ENCODE measurements around the gene GPR62.

GPR62 gene

GRCh38 chr3:51980253-51980652 lies 25.1 kb downstream of the GPR62 start:
- H3K9me3 ChIP-seq (ENCODE audit: insufficient read depth, low read length, severe bottlenecking): no peaks in the 10 kb centered on the region
- ATAC-seq (ENCODE audit: insufficient read depth, low read depth): no peak
- H3K36me3 ChIP-seq (ENCODE audit: insufficient read depth, low read length): peaks cover 12% of the 10 kb centered on the region; the same call in 1 of the 2 replicates
- DNase-seq: no peak
- no peak overlapping the region for H3K27ac ChIP-seq (ENCODE audit: low read length)
- peaks cover 45% of the 10 kb centered on the region for H3K4me1 ChIP-seq (ENCODE audit: insufficient read depth, low read length)
- no peak overlapping the region for H3K4me3 ChIP-seq (ENCODE audit: low read depth in 1 of 2, low read length in 2 of 2)
- 0 out of 2 replicates have a peak, but pooled peaks cover 2% of the 10 kb centered on the region for H4K20me1 ChIP-seq (ENCODE audit: insufficient read depth, low read length)
- H3K79me2 ChIP-seq (ENCODE audit: insufficient read depth, low read length): peaks cover 17% of the 10 kb centered on the region
- H2AFZ ChIP-seq (ENCODE audit: low read depth, low read length): no peak overlapping the region
- no peaks in the 10 kb centered on the region for H3K27me3 ChIP-seq (ENCODE audit: insufficient read depth, low read length, poor library complexity)
- no peak overlapping the region for H3K4me2 ChIP-seq (ENCODE audit: insufficient read depth, low read length)
- H3K9ac ChIP-seq (ENCODE audit: low read depth, low read length): no peak overlapping the region
- TF ChIP-seq CTCF (IDR thresholded peaks at IDR 0.05; ENCODE audit: borderline replicate concordance, extremely low read depth, low read length, poor library complexity, severe bottlenecking) (no peak), EZH2 (IDR thresholded peaks at IDR 0.05; ENCODE audit: borderline replicate concordance, low read depth, low read length, severe bottlenecking) (no peak)

DNA sequence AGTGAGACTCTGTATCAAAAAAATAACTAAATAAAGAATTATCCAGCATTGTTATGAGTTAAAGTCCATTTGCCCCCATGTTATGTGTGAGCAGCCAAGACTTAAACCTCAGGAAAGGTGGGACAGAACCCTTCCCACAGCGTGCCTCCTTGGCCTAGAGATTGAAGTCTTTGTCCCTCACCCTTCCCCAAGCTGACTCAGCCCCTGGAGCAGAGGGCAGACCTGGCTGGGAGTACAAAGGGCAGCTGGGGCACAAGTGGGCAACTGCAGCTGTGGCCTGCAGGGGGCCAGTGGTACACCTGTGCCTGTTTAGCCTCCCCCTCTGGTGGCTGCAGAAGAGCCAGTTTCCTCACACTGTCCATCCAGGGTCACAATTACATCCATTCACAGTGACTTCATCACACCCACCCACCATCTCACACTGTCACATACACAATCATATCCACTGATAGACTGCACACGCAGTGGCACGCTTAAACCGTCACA lies 27.2 kb downstream of the GPR62 start:
- Histone ChIP-seq H2AFZ (ENCODE audit: low read depth, low read length) (peak overlapping the region; percentile 81), H3K4me3 (ENCODE audit: low read depth in 1 of 2, low read length in 2 of 2) (peak overlapping the region; percentile 27 to 77), H3K36me3 (ENCODE audit: insufficient read depth, low read length) (peaks cover 12% of the 10 kb centered on the region; the same call in 1 of the 2 replicates), H3K9me3 (ENCODE audit: insufficient read depth, low read length, severe bottlenecking) (no peaks in the 10 kb centered on the region), H3K79me2 (ENCODE audit: insufficient read depth, low read length) (peaks cover 17% of the 10 kb centered on the region), H3K27ac (ENCODE audit: low read length) (peak overlapping the region; percentile 84), H3K4me1 (ENCODE audit: insufficient read depth, low read length) (peaks cover 36% of the 10 kb centered on the region), H3K4me2 (ENCODE audit: insufficient read depth, low read length) (peak overlapping the region; percentile 97), H3K9ac (ENCODE audit: low read depth, low read length) (peak overlapping the region; percentile 66), H3K27me3 (ENCODE audit: insufficient read depth, low read length, poor library complexity) (no peaks in the 10 kb centered on the region), H4K20me1 (ENCODE audit: insufficient read depth, low read length) (0 out of 2 replicates have a peak, but pooled peaks cover 2% of the 10 kb centered on the region)
- ATAC-seq (ENCODE audit: insufficient read depth, low read depth) (peak; percentile 37), DNase-seq (peak; percentile 42)
- TF ChIP-seq EZH2 (IDR thresholded peaks at IDR 0.05; ENCODE audit: borderline replicate concordance, low read depth, low read length, severe bottlenecking) (no peak), CTCF (IDR thresholded peaks at IDR 0.05; ENCODE audit: borderline replicate concordance, extremely low read depth, low read length, poor library complexity, severe bottlenecking) (peak; percentile 60)

GRCh38 chr3:51982838-51983577 lies 27.8 kb downstream of the GPR62 start, which contains the start of gene ACY1:
Gene ACY1, plus strand, starts transcription at chr3:51983535. Its CDS starts 530 bp downstream, at chr3:51984065.
- H3K79me2 ChIP-seq (ENCODE audit: insufficient read depth, low read length): peaks cover 17% of the 10 kb centered on the region
- H3K9ac ChIP-seq (ENCODE audit: low read depth, low read length): peak within 1 kb of the TSS; percentile 66
- peak within 1 kb of the TSS; percentile 97 for H3K4me2 ChIP-seq (ENCODE audit: insufficient read depth, low read length)
- H3K4me1 ChIP-seq (ENCODE audit: insufficient read depth, low read length): peaks cover 36% of the 10 kb centered on the region
- H3K4me3 ChIP-seq (ENCODE audit: low read depth in 1 of 2, low read length in 2 of 2): peak within 1 kb of the TSS; percentile 27 to 77
- no peaks in the 10 kb centered on the region for H3K9me3 ChIP-seq (ENCODE audit: insufficient read depth, low read length, severe bottlenecking)
- DNase-seq (peak; percentile 76), ATAC-seq (ENCODE audit: insufficient read depth, low read depth) (peak; percentile 83)
- peaks cover 12% of the 10 kb centered on the region; the same call in 1 of the 2 replicates for H3K36me3 ChIP-seq (ENCODE audit: insufficient read depth, low read length)
- peak within 1 kb of the TSS; percentile 81 for H2AFZ ChIP-seq (ENCODE audit: low read depth, low read length)
- TF ChIP-seq EZH2 (IDR thresholded peaks at IDR 0.05; ENCODE audit: borderline replicate concordance, low read depth, low read length, severe bottlenecking) (no peak), CTCF (IDR thresholded peaks at IDR 0.05; ENCODE audit: borderline replicate concordance, extremely low read depth, low read length, poor library complexity, severe bottlenecking) (no peak)
- no peaks in the 10 kb centered on the region for H3K27me3 ChIP-seq (ENCODE audit: insufficient read depth, low read length, poor library complexity)
- peak within 1 kb of the TSS; percentile 84 for H3K27ac ChIP-seq (ENCODE audit: low read length)
- 0 out of 2 replicates have a peak, but pooled peaks cover 2% of the 10 kb centered on the region for H4K20me1 ChIP-seq (ENCODE audit: insufficient read depth, low read length)

Data from DND-41 (cell line).